ENCODE data around the gene CHL1.

GRCh38 chr3:427128-427527, 230.6 kb downstream of the CHL1 start:
- TF ChIP-seq EZH2 (IDR thresholded peaks at IDR 0.05; ENCODE audit: insufficient read depth, poor library complexity, severe bottlenecking) (no peak), EZH2phosphoT487 (IDR thresholded peaks at IDR 0.05; ENCODE audit: insufficient read depth, low read depth) (no peak)
